Thyroid gland (tissue), 4 donors: ENCODE data around the gene SLC8A1.

Experiments
- POLR2A ChIP-seq, 2 donors: fragments of 450-650 bp; IDR thresholded peaks; one replicate each; pipeline ENCODE4 v1.6.1; 2017; ENCODE audit warnings: antibody characterized with exemption in 2 of 2, mild to moderate bottlenecking in 2 of 2, moderate library complexity in 1 of 2
- TF ChIP-seq, protein P1 (sequence below), 6 experiments: fragments of 200-600 bp in 3 of 6; fragments of 450-650 bp in 3 of 6; sonication (generic) in 3 of 6; IDR thresholded peaks; one replicate each; pipeline ENCODE4 v1.5.1; 2016 to 2019; ENCODE audit warnings: antibody characterized with exemption in 6 of 6, mild to moderate bottlenecking in 2 of 6, inconsistent platforms in 1 of 6, moderate library complexity in 1 of 6

DNA sequence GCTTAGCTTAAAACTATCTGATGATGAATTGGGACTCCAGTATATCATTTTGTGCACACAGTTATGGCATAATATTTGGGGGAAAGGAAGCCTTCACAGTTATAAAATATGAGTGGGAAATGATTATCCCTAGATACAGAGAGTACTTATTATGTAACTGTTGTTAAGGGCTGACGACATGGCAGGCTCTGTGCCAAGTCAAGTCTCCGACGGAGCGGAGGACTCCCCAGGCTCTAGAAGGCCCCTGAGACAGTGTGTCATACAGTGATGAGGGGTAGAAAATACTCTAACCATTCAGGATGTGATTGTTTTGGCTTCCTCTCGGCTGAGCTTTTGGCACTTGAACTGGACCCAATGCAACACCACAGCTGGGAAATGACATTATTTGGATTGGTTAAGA lies 211.8 kb downstream of the SLC8A1 start:
- TF ChIP-seq, protein P1, sequence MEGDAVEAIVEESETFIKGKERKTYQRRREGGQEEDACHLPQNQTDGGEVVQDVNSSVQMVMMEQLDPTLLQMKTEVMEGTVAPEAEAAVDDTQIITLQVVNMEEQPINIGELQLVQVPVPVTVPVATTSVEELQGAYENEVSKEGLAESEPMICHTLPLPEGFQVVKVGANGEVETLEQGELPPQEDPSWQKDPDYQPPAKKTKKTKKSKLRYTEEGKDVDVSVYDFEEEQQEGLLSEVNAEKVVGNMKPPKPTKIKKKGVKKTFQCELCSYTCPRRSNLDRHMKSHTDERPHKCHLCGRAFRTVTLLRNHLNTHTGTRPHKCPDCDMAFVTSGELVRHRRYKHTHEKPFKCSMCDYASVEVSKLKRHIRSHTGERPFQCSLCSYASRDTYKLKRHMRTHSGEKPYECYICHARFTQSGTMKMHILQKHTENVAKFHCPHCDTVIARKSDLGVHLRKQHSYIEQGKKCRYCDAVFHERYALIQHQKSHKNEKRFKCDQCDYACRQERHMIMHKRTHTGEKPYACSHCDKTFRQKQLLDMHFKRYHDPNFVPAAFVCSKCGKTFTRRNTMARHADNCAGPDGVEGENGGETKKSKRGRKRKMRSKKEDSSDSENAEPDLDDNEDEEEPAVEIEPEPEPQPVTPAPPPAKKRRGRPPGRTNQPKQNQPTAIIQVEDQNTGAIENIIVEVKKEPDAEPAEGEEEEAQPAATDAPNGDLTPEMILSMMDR (IDR thresholded peaks at IDR 0.05): no peak
- TF ChIP-seq POLR2A (IDR thresholded peaks at IDR 0.05): no peak
